Measurements from ENCODE around the gene FOXE3.

DNA sequence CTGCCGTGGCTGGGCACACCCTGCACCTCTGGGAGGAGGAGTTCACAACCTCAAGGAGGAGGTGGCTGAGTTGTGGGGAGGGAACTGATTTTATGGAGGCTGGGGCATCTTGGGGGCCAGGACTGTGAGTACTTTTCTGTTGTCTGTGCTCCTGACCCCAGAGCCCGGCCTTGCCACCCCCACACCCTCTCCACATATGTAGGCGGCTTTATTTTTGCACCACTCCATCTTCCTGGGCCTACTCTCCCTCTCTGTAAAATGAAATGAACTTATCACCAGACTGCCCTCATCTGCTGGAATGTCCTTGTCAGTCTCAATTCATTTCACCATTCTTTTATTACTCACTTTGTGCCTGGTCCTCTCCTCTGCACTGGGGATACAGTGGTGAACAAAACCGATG, 34.5 kb downstream of the FOXE3 start:
- TF ChIP-seq, protein P1, sequence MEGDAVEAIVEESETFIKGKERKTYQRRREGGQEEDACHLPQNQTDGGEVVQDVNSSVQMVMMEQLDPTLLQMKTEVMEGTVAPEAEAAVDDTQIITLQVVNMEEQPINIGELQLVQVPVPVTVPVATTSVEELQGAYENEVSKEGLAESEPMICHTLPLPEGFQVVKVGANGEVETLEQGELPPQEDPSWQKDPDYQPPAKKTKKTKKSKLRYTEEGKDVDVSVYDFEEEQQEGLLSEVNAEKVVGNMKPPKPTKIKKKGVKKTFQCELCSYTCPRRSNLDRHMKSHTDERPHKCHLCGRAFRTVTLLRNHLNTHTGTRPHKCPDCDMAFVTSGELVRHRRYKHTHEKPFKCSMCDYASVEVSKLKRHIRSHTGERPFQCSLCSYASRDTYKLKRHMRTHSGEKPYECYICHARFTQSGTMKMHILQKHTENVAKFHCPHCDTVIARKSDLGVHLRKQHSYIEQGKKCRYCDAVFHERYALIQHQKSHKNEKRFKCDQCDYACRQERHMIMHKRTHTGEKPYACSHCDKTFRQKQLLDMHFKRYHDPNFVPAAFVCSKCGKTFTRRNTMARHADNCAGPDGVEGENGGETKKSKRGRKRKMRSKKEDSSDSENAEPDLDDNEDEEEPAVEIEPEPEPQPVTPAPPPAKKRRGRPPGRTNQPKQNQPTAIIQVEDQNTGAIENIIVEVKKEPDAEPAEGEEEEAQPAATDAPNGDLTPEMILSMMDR (IDR thresholded peaks at IDR 0.05; ENCODE audit: low read depth, low read length, missing input control), result no peak
- TF ChIP-seq, protein P2, sequence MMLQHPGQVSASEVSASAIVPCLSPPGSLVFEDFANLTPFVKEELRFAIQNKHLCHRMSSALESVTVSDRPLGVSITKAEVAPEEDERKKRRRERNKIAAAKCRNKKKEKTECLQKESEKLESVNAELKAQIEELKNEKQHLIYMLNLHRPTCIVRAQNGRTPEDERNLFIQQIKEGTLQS (IDR thresholded peaks at IDR 0.05), result no peak
- TF ChIP-seq, protein P3, sequence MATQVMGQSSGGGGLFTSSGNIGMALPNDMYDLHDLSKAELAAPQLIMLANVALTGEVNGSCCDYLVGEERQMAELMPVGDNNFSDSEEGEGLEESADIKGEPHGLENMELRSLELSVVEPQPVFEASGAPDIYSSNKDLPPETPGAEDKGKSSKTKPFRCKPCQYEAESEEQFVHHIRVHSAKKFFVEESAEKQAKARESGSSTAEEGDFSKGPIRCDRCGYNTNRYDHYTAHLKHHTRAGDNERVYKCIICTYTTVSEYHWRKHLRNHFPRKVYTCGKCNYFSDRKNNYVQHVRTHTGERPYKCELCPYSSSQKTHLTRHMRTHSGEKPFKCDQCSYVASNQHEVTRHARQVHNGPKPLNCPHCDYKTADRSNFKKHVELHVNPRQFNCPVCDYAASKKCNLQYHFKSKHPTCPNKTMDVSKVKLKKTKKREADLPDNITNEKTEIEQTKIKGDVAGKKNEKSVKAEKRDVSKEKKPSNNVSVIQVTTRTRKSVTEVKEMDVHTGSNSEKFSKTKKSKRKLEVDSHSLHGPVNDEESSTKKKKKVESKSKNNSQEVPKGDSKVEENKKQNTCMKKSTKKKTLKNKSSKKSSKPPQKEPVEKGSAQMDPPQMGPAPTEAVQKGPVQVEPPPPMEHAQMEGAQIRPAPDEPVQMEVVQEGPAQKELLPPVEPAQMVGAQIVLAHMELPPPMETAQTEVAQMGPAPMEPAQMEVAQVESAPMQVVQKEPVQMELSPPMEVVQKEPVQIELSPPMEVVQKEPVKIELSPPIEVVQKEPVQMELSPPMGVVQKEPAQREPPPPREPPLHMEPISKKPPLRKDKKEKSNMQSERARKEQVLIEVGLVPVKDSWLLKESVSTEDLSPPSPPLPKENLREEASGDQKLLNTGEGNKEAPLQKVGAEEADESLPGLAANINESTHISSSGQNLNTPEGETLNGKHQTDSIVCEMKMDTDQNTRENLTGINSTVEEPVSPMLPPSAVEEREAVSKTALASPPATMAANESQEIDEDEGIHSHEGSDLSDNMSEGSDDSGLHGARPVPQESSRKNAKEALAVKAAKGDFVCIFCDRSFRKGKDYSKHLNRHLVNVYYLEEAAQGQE (IDR thresholded peaks at IDR 0.05), result no peak
- TF ChIP-seq RXRA (IDR thresholded peaks at IDR 0.05), result no peak
- TF ChIP-seq, protein P4, sequence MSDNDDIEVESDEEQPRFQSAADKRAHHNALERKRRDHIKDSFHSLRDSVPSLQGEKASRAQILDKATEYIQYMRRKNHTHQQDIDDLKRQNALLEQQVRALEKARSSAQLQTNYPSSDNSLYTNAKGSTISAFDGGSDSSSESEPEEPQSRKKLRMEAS (IDR thresholded peaks at IDR 0.05), result no peak
- TF ChIP-seq RAD21 (IDR thresholded peaks at IDR 0.05), result no peak
- no peak for TF ChIP-seq TAF1 (conservative IDR thresholded peaks at IDR 0.05)
- no peak for TF ChIP-seq EGR1 (IDR thresholded peaks at IDR 0.05; ENCODE audit: low read depth in 2 of 2)
- TF ChIP-seq YY1 (IDR thresholded peaks at IDR 0.05), result no peak
